NCI-H446 (cell line): ENCODE data around the gene CRB2.
A peak's percentile ranks its signal among the peaks of the same experiment; 100 is the strongest.

Experiments used
- DNase-seq, 2 experiments: peaks; one replicate each; lab custom pipeline; 2025; lab: John Stamatoyannopoulos, UW

The CRB2 gene

DNA sequence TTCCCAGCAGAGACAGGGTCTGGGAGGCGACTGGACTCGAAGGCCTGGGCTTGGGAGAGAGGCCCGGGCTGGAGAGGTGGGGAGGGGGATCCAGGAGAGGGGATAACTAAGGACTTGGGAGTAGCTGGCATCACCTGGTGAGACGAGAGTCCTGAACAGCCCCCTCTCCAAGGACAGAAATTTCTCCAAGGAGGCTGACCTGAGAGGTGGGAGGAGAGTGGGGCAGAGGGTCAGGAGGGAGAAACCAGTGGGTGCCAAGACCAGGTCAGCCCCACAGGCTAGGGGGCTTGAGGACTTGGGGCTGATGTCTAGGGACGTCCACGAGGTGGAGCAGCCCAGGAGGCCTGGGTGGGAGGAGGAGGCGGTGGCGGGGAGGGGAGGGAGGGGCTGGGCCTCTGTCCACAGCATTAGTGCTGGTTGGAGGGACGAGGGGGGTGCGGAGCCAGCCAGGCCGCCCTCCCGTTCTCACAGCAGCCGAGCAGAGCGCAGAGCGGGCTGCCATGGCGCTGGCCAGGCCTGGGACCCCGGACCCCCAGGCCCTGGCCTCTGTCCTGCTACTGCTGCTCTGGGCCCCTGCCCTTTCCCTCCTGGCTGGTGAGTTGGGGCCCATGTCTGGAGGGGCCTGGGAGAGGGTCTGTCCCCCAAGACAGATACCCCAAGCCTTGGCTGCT, at the start of gene CRB2:
Gene CRB2 (plus strand): TSS at position 437 of the 671 bp plus-strand sequence. CDS start 64 bp downstream, at position 501.
- DNase-seq, result no peak

DNA sequence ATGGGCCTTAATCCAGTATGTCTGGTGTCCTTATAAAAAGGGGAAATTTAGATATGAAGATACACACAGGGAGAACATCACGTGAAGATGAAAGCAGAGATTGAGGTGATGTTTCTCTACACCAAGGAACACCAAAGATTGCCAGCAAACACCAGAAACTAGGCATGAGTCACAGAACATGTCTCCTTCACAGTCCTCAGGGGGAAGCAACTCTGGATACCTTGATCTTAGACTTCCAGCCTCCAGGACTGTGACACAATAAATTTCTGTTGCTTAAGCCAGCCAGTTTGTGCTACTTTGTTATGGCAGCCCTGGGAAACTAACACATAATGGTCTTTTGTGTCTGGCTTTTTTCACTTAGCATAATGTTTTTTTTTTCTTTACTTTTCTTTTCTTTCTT, 46.4 kb upstream of the CRB2 start:
- DNase-seq, result no peak

DNA sequence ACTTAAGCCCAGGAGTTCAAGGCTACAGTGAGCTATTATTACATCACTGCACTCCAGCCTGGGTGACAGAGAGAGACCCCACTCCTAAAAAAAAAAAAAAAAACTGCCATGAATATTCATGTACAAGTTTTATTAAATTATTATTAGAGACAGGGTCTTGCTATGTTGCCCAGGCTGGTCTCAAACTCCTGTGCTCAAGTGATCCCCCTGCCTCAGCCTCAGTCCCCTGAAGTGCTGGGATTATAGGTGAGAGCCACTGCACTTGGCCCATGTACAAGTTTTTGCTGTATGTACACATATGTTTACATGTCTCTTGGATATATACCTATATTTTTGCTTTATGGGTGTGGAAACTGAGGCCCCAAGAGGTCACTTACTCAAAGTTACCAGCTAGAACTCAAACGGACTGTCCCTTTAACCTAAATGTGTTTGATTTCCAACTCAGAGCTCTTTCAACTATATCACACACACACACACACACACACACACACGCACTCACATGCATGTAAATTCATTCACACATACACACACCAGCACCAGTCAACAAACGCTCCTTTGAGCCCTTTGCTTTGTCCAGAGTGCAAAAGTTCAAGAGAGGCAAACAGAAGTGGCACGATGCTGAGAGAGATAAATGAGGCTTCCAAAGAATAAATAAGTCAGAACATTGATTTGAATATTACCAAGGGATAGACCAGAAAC, 45.3 kb upstream of the CRB2 start:
- no peak for DNase-seq

GRCh38 chr9:123311250-123311752, 44.7 kb upstream of the CRB2 start:
- DNase-seq, result no peak

GRCh38 chr9:123312306-123312877, 43.6 kb upstream of the CRB2 start:
- no peak for DNase-seq

- no peak for DNase-seq
Observed at GRCh38 chr9:123314617-123315016, 41.4 kb upstream of the CRB2 start.

GRCh38 chr9:123315635-123316034, 40.4 kb upstream of the CRB2 start:
- DNase-seq, result no peak

DNA sequence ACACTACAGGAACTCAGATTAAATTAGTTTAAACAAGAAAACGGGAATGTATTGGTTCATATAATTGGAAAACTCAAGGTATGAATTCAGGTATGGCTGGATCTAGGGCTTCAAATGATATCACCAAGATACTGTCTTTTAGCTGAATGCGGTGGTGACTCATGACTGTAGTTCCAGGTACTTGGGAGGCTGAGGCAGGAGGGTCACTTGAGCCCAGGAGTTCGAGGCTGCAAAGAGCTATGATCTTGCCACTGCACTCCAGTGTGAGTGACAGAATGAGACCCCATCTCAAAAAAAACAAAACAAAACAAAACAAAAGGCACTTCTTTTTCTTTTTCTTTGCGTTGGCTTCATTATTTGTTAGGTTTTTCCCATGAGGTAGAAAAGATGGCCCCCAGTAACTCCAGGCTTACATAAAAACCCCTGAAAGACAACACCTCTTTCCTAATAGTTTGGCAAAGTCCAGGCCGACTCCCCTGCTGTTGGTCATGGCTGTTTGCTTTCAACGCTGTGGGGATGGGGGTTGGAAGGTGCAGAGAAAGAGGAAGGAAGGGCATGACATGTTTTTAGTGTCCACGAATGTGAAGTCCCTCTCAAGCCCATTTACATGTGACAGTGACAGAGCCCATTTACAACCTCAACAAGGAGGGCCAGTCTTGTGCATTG, 39.8 kb upstream of the CRB2 start:
- no peak for DNase-seq

- no peak for DNase-seq
Observed at GRCh38 chr9:123318202-123318601, 37.8 kb upstream of the CRB2 start.

GRCh38 chr9:123318961-123319421, 37.0 kb upstream of the CRB2 start:
- DNase-seq, result peak; percentile 52 to 81

GRCh38 chr9:123319541-123320339, 36.3 kb upstream of the CRB2 start:
- no peak for DNase-seq

DNA sequence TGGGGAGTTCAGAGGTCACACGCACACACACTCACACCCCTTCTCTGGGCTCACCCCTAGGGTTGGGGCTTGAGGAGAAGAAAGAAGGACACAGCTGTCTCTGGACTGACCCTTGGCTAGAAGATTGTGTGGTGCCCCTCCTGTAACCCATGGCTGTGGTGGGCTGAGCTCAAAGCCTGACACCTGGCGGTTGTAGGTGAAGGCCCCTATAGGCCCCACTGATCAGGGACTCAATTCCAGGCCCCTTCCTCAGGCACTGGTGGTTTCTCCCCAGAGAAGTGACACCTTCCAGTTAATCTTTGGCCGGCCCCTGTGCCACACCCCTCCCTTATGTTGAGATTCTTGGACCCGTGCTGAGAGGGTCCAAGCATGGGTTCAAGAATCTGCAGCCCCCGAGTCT, 35.2 kb upstream of the CRB2 start:
- DNase-seq, result no peak

DNA sequence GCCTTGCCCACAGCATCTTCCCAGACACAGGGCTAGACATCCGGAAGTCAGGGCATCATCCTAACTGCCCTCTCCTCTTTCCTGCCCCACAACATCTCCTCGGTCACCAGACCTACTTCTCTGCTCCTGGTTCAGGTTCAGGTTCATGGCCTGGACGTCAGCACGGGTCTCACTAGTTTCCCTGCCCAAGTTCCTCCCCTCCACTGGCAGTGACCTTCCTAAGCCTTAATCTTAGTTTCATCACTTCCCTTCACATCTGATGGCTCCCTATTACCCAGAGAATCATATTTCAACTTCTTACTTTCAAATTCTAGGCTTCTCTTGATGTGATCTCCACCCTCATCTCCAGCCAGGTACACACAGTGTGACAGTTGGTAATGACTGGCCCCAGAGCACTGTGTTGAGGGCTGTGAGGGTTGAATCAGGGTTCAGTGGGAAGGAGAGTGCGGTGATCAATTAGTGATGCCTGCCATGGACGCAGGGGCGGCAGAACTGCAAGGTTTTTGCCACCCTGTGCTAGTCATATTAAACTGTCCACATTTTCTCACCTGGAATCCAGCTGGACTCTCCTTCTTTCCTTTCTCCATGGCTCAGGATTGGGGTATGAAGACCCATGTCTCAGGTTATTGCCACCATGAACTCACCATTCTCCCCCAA, 34.3 kb upstream of the CRB2 start:
- no peak for DNase-seq

- no peak for DNase-seq
Observed at GRCh38 chr9:123322273-123323195, 33.5 kb upstream of the CRB2 start.

DNA sequence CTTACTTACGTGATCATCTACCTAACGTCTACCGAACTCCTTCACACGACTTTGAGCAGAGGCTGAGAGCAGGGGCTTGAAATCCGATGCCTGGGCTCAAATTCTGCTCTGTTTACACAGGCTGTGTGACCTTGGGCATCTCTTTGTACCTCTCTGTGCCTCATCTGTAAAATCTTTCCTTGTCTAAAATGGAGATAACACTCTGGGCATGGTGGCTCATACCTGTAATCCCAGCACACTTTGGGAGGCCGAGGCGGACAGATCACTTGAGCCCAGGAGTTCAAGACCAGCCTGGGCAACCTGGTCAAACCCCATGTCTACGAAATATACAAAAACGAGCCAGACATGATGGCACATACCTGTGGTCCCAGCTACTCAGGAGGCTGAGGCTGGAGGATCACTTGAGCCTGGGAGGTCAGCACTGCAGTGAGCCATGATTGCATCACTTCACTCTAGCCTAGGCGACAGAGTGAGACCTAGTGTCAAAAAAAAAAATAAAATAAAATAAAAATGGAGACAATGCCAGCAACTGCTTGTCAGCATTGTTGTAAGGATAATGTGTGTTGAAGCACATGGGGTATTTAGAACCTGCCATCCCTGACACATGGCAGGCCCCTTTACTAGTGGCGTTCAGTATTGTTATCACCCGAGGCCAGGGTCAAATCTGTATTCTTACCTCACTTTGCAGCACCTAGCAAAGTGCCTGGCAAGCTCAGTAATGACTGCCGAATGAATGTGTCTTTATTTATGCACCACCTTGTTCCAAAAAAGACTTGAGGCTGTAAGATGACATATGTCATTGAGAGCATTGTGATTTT, 32.6 kb upstream of the CRB2 start:
- no peak for DNase-seq

DNA sequence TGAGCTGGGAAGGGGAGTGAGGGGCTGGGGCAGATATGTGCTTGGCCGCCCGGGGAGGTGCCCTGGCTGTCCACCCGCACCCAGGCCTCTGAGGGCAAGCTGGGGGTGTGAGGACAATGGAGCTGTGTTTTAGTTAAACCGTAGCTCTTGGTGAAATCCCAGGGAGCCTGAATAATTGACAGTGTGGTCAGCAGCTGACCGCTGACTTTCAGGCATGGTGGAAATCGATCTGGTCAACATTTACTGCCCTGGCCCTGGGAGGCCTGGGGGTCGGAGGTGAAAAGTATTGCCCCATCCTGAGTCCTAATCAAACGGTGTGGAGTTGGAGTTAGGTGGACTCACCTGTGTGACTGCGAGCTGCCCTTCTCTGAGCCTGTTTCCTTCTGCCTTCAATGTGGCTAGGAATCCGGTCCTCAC, 31.2 kb upstream of the CRB2 start:
- DNase-seq, result no peak

GRCh38 chr9:123326187-123326586, 29.8 kb upstream of the CRB2 start:
- DNase-seq, result no peak

GRCh38 chr9:123326662-123327093, 29.3 kb upstream of the CRB2 start:
- no peak for DNase-seq

- no peak for DNase-seq
Observed at GRCh38 chr9:123327697-123328100, 28.3 kb upstream of the CRB2 start.
